ENCODE results near the gene BRD3OS. TPM values are rescaled to one million over a fixed set of nuclear protein-coding genes. Genes with fewer than 3 reads are reported as not detected.

The BRD3OS gene
- total RNA-seq, 1 experiment from 2014 or later: 16.2 TPM

GRCh38 chr9:134007571-134007970, 17.7 kb upstream of the BRD3OS start (continued):
- TF ChIP-seq ATF6 (CRISPR knock-in tag; IDR thresholded peaks at IDR 0.05): no peak
- TF ChIP-seq, protein P1, sequence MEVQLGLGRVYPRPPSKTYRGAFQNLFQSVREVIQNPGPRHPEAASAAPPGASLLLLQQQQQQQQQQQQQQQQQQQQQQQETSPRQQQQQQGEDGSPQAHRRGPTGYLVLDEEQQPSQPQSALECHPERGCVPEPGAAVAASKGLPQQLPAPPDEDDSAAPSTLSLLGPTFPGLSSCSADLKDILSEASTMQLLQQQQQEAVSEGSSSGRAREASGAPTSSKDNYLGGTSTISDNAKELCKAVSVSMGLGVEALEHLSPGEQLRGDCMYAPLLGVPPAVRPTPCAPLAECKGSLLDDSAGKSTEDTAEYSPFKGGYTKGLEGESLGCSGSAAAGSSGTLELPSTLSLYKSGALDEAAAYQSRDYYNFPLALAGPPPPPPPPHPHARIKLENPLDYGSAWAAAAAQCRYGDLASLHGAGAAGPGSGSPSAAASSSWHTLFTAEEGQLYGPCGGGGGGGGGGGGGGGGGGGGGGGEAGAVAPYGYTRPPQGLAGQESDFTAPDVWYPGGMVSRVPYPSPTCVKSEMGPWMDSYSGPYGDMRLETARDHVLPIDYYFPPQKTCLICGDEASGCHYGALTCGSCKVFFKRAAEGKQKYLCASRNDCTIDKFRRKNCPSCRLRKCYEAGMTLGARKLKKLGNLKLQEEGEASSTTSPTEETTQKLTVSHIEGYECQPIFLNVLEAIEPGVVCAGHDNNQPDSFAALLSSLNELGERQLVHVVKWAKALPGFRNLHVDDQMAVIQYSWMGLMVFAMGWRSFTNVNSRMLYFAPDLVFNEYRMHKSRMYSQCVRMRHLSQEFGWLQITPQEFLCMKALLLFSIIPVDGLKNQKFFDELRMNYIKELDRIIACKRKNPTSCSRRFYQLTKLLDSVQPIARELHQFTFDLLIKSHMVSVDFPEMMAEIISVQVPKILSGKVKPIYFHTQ (CRISPR knock-in tag; IDR thresholded peaks at IDR 0.05): no peak
- TF ChIP-seq ZBTB43 (CRISPR knock-in tag; IDR thresholded peaks at IDR 0.05): no peak
- TF ChIP-seq, protein P2, sequence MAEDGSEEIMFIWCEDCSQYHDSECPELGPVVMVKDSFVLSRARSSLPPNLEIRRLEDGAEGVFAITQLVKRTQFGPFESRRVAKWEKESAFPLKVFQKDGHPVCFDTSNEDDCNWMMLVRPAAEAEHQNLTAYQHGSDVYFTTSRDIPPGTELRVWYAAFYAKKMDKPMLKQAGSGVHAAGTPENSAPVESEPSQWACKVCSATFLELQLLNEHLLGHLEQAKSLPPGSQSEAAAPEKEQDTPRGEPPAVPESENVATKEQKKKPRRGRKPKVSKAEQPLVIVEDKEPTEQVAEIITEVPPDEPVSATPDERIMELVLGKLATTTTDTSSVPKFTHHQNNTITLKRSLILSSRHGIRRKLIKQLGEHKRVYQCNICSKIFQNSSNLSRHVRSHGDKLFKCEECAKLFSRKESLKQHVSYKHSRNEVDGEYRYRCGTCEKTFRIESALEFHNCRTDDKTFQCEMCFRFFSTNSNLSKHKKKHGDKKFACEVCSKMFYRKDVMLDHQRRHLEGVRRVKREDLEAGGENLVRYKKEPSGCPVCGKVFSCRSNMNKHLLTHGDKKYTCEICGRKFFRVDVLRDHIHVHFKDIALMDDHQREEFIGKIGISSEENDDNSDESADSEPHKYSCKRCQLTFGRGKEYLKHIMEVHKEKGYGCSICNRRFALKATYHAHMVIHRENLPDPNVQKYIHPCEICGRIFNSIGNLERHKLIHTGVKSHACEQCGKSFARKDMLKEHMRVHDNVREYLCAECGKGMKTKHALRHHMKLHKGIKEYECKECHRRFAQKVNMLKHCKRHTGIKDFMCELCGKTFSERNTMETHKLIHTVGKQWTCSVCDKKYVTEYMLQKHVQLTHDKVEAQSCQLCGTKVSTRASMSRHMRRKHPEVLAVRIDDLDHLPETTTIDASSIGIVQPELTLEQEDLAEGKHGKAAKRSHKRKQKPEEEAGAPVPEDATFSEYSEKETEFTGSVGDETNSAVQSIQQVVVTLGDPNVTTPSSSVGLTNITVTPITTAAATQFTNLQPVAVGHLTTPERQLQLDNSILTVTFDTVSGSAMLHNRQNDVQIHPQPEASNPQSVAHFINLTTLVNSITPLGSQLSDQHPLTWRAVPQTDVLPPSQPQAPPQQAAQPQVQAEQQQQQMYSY (CRISPR knock-in tag; IDR thresholded peaks at IDR 0.05): no peak
- no peak for TF ChIP-seq ZNF671 (CRISPR knock-in tag; IDR thresholded peaks at IDR 0.05)
- no peak for TF ChIP-seq SOX15 (CRISPR knock-in tag; IDR thresholded peaks at IDR 0.05)
- TF ChIP-seq CREB1 (CRISPR knock-in tag; IDR thresholded peaks at IDR 0.05): no peak

GRCh38 chr9:134010310-134011173, 14.7 kb upstream of the BRD3OS start:
- Mint-ChIP-seq H3K4me1 (no peaks in the 10 kb centered on the region), H3K27me3 (ENCODE audit: low read depth) (peaks cover 10% of the 10 kb centered on the region), H3K27ac (no peak overlapping the region), H3K9me3 (peaks cover 23% of the 10 kb centered on the region), H3K4me3 (no peak overlapping the region), H3K36me3 (peaks cover 22% of the 10 kb centered on the region)
- ChIA-PET POLR2A (no interaction called here), CTCF (no interaction called here)
- no peak for TF ChIP-seq ATF3 (CRISPR knock-in tag; conservative IDR thresholded peaks at IDR 0.05)
- TF ChIP-seq SP1 (CRISPR knock-in tag; conservative IDR thresholded peaks at IDR 0.05): no peak
- TF ChIP-seq ZNF232 (CRISPR knock-in tag; IDR thresholded peaks at IDR 0.05): no peak
- TF ChIP-seq, protein P3, sequence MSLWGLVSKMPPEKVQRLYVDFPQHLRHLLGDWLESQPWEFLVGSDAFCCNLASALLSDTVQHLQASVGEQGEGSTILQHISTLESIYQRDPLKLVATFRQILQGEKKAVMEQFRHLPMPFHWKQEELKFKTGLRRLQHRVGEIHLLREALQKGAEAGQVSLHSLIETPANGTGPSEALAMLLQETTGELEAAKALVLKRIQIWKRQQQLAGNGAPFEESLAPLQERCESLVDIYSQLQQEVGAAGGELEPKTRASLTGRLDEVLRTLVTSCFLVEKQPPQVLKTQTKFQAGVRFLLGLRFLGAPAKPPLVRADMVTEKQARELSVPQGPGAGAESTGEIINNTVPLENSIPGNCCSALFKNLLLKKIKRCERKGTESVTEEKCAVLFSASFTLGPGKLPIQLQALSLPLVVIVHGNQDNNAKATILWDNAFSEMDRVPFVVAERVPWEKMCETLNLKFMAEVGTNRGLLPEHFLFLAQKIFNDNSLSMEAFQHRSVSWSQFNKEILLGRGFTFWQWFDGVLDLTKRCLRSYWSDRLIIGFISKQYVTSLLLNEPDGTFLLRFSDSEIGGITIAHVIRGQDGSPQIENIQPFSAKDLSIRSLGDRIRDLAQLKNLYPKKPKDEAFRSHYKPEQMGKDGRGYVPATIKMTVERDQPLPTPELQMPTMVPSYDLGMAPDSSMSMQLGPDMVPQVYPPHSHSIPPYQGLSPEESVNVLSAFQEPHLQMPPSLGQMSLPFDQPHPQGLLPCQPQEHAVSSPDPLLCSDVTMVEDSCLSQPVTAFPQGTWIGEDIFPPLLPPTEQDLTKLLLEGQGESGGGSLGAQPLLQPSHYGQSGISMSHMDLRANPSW (CRISPR knock-in tag; conservative IDR thresholded peaks at IDR 0.05; ENCODE audit: low read depth): no peak
- no peak for TF ChIP-seq FOXP1 (CRISPR knock-in tag; IDR thresholded peaks at IDR 0.05; ENCODE audit: borderline replicate concordance)
- TF ChIP-seq JAZF1 (CRISPR knock-in tag; IDR thresholded peaks at IDR 0.05): no peak
- TF ChIP-seq SMAD3 (CRISPR knock-in tag; IDR thresholded peaks at IDR 0.05; ENCODE audit: borderline replicate concordance): no peak
- no peak for TF ChIP-seq ZNF396 (CRISPR knock-in tag; IDR thresholded peaks at IDR 0.05; ENCODE audit: borderline replicate concordance)
- TF ChIP-seq, protein P4, sequence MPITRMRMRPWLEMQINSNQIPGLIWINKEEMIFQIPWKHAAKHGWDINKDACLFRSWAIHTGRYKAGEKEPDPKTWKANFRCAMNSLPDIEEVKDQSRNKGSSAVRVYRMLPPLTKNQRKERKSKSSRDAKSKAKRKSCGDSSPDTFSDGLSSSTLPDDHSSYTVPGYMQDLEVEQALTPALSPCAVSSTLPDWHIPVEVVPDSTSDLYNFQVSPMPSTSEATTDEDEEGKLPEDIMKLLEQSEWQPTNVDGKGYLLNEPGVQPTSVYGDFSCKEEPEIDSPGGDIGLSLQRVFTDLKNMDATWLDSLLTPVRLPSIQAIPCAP (CRISPR knock-in tag; IDR thresholded peaks at IDR 0.05): no peak
- ATAC-seq (no peak), DNase-seq (ENCODE audit: low spot score) (no peak)

Measured in WTC11 (cell line).